HK-2 (cell line): ENCODE data around the gene HAUS7.

Experiments
- DNase-seq: peaks from one replicate; pipeline ENCODE4 v3.0.0-alpha.2; 2018; ENCODE audit not compliant: unreplicated experiment

Gene HAUS7

GRCh38 chrX:153477364-153477857 lies 7.0 kb upstream of the HAUS7 start:
- DNase-seq = no peak

GRCh38 chrX:153476666-153477363 lies 6.4 kb upstream of the HAUS7 start:
- no peak for DNase-seq

- no peak for DNase-seq
These were observed 5.4 kb upstream of the HAUS7 start for GRCh38 chrX:153475751-153476281.

GRCh38 chrX:153475271-153475670 lies 4.9 kb upstream of the HAUS7 start:
- no peak for DNase-seq

- DNase-seq = no peak
These were observed 4.3 kb upstream of the HAUS7 start for GRCh38 chrX:153474718-153475117.

- DNase-seq = no peak
These were observed 3.9 kb upstream of the HAUS7 start for GRCh38 chrX:153474266-153474665.

- DNase-seq = no peak
These were observed 2.8 kb upstream of the HAUS7 start for GRCh38 chrX:153473126-153473525.

GRCh38 chrX:153471663-153472280 lies 1.4 kb upstream of the HAUS7 start:
- DNase-seq = no peak

- DNase-seq = peak; percentile 35
These were observed 465 bp downstream of the HAUS7 start for GRCh38 chrX:153469811-153470410.

GRCh38 chrX:153468008-153468580 lies 2.3 kb downstream of the HAUS7 start:
- DNase-seq = no peak

GRCh38 chrX:153465691-153466380 lies 4.5 kb downstream of the HAUS7 start:
- no peak for DNase-seq

- no peak for DNase-seq
These were observed 6.3 kb downstream of the HAUS7 start for GRCh38 chrX:153464116-153464515.

- no peak for DNase-seq
These were observed 6.8 kb downstream of the HAUS7 start for GRCh38 chrX:153463556-153463955.

- no peak for DNase-seq
These were observed 7.3 kb downstream of the HAUS7 start for GRCh38 chrX:153463031-153463430.

GRCh38 chrX:153462291-153462690 lies 8.1 kb downstream of the HAUS7 start:
- DNase-seq = no peak

- DNase-seq = no peak
These were observed 9.6 kb downstream of the HAUS7 start for GRCh38 chrX:153460826-153461225.

GRCh38 chrX:153459986-153460385 lies 10.4 kb downstream of the HAUS7 start:
- no peak for DNase-seq

GRCh38 chrX:153458476-153458875 lies 11.9 kb downstream of the HAUS7 start:
- DNase-seq = no peak

- DNase-seq = no peak
These were observed 12.4 kb downstream of the HAUS7 start for GRCh38 chrX:153457827-153458466.

- DNase-seq = no peak
These were observed 13.1 kb downstream of the HAUS7 start for GRCh38 chrX:153457136-153457825.

GRCh38 chrX:153456704-153457103 lies 13.7 kb downstream of the HAUS7 start:
- no peak for DNase-seq
